Measurements from ENCODE around the gene DHRS13.
"Not testable (repeated sequence)": the region's sequence is repeated elsewhere in the genome, so short reads cannot be mapped to it uniquely, and the experiment has no call there.

The DHRS13 gene

DNA sequence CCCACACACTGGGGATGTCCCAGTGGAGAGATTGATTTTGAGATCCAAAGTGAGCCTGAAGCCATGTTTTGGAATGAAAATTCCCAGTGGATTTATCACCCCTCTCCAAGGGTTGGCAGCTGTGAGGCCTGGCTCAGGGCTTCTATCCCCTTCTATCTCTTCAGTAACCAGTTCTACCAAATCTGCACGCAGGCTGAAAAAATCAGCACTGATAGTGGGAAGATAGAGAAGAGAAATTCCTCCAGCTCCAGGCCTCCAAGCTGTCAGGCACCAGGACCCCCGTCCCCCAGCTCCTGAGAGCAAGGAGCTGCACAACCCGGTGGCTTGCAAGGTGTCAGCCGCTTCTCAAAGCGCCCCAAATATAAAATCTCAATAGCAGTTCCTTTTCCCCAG, 6.4 kb downstream of the DHRS13 start:
- Histone ChIP-seq H3K27me3 (ENCODE audit: control insufficient read depth in 1 of 2, insufficient read depth in 2 of 2, low read length in 2 of 2) (no peaks in the 10 kb centered on the region), H3K4me3 (ENCODE audit: low read depth in 1 of 2, low read length in 2 of 2) (peak overlapping the region; percentile 80 to 87), H3K9me3 (ENCODE audit: control insufficient read depth in 1 of 2, low read length in 2 of 2) (no peaks in the 10 kb centered on the region), H3K36me3 (ENCODE audit: control insufficient read depth in 1 of 2, insufficient read depth in 2 of 2, low read length in 2 of 2) (peaks cover 0 to under 1% of the 10 kb centered on the region in 2 donors), H3K27ac (ENCODE audit: low read depth, low read length) (peak overlapping the region; percentile 81), H3K4me1 (ENCODE audit: control insufficient read depth in 1 of 2, insufficient read depth in 2 of 2, low read length in 2 of 2) (peaks cover 28 to 35% of the 10 kb centered on the region in 2 donors), H3K9ac (ENCODE audit: low read depth in 1 of 2, low read length in 2 of 2) (peak overlapping the region; percentile 67 to 85)

DNA sequence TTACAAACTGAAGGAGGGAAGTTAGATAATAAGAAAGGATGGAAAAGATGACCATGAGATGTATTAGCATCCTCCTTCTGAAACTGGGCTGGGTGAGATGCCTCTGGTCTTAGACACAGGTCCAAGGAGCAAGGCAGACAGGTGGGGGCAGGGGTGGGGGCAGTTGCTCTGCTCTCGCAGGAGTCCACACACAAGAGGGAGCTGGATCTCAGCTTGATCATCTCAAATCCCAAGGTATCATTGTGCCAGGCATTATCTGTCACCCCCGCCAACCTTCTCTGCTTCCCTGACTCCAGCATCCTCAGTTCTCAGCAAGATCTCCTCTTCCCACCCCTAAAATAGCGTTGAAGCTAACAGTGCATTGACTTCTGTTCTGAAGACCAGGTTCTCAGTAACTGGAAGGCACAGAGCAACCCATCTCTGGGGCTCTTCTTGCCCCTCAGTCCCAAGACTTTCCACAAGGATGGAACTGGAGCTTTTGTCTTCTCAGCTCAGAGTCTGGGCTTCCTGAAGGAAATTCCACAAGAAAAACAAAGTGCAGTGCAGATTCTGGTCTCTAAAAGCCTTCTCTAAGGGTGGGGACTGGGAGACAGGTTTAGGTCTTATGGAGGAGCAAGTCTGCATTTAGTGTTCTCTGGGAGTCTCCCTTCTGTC, 7.0 kb downstream of the DHRS13 start:
- Histone ChIP-seq H3K36me3 (ENCODE audit: control insufficient read depth in 1 of 2, insufficient read depth in 2 of 2, low read length in 2 of 2) (peaks cover 0 to 5% of the 10 kb centered on the region in 2 donors), H3K9me3 (ENCODE audit: control insufficient read depth in 1 of 2, low read length in 2 of 2) (no peaks in the 10 kb centered on the region), H3K27me3 (ENCODE audit: control insufficient read depth in 1 of 2, insufficient read depth in 2 of 2, low read length in 2 of 2) (no peaks in the 10 kb centered on the region), H3K9ac (ENCODE audit: low read depth in 1 of 2, low read length in 2 of 2) (peak overlapping the region; percentile 67 to 85), H3K4me3 (ENCODE audit: low read depth in 1 of 2, low read length in 2 of 2) (peak overlapping the region; percentile 80 to 87), H3K27ac (ENCODE audit: low read depth, low read length) (no peak overlapping the region), H3K4me1 (ENCODE audit: control insufficient read depth in 1 of 2, insufficient read depth in 2 of 2, low read length in 2 of 2) (peaks cover 25 to 34% of the 10 kb centered on the region in 2 donors)

DNA sequence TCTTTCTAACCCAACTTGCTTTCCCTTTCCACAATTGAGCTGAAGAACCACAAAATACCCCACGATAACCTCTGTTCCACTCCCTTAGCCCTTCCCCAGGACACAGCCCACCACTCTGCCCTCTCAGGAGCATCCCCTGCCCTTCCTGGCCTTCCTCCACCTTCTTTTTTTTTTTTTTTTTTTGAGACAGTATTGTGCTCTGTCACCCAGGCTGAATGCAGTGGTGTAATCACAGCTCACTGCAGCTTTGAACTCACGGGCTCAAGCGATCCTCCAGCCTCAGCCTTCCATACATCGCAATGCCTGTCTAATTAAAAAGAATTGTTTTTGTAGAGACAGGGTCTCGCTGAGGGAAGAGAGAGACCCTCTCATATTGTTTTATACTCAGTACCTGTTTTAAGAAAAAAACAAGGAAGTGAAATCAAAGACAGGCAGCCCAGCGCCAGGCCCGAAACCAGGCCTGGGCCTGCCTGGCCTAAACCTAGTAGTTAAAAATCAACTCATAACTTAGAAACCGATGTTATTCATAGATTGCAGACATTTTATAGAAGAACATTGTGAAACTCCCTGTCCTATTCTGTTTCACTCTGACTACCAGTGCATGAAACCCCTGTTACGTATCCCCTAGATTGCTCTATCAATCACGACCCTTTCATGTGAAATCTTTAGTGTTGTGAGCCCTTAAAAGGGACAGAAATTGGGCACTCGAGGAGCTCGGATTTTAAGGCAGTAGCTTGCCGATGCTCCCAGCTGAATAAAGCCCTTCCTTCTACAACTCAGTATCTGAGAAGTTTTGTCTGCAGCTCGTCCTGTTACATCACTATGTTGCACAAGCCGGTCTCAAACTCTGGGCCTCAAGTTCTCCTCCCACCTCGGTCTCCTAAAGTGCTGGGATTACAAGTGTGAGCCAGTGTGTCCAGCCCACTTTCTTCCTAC, 9.4 kb downstream of the DHRS13 start:
- not testable (repeated sequence) for H3K4me3 ChIP-seq (ENCODE audit: low read depth in 1 of 2, low read length in 2 of 2); H3K27me3 ChIP-seq (ENCODE audit: control insufficient read depth in 1 of 2, insufficient read depth in 2 of 2, low read length in 2 of 2); H3K36me3 ChIP-seq (ENCODE audit: control insufficient read depth in 1 of 2, insufficient read depth in 2 of 2, low read length in 2 of 2); H3K9me3 ChIP-seq (ENCODE audit: control insufficient read depth in 1 of 2, low read length in 2 of 2); H3K27ac ChIP-seq (ENCODE audit: low read depth, low read length)
- Histone ChIP-seq H3K9ac (ENCODE audit: low read depth in 1 of 2, low read length in 2 of 2) (peak overlapping the region in 1 of 2 donors; percentile 47), H3K4me1 (ENCODE audit: control insufficient read depth in 1 of 2, insufficient read depth in 2 of 2, low read length in 2 of 2) (peaks cover 24 to 33% of the 10 kb centered on the region in 2 donors)

DNA sequence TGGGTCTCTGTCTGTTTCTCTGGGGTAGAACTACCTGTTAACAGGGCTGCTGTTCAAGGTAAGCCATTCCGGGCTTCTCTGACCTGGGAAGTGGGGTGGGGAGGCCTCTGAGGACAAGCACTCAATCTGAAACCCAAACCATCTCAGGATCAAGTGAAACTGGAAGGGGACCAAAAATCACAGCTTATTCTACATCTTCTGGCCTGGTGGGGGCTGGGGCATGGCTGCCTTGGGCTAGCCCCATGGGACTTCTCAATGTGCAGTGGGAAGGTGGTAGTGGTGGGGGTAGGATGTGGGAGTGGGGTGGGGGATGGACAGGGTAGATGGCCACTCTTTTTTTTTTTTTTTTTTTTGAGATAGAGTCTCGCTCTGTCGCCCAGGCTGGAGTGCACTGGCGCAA, 10.9 kb downstream of the DHRS13 start:
- no peak overlapping the region for H3K27ac ChIP-seq (ENCODE audit: low read depth, low read length)
- H3K9me3 ChIP-seq (ENCODE audit: control insufficient read depth in 1 of 2, low read length in 2 of 2) = no peaks in the 10 kb centered on the region
- H3K36me3 ChIP-seq (ENCODE audit: control insufficient read depth in 1 of 2, insufficient read depth in 2 of 2, low read length in 2 of 2) = peaks cover 0 to 12% of the 10 kb centered on the region in 2 donors
- H3K4me3 ChIP-seq (ENCODE audit: low read depth in 1 of 2, low read length in 2 of 2) = no peak overlapping the region
- no peak overlapping the region for H3K9ac ChIP-seq (ENCODE audit: low read depth in 1 of 2, low read length in 2 of 2)
- peaks cover 16 to 24% of the 10 kb centered on the region in 2 donors for H3K4me1 ChIP-seq (ENCODE audit: control insufficient read depth in 1 of 2, insufficient read depth in 2 of 2, low read length in 2 of 2)
- no peaks in the 10 kb centered on the region for H3K27me3 ChIP-seq (ENCODE audit: control insufficient read depth in 1 of 2, insufficient read depth in 2 of 2, low read length in 2 of 2)

DNA sequence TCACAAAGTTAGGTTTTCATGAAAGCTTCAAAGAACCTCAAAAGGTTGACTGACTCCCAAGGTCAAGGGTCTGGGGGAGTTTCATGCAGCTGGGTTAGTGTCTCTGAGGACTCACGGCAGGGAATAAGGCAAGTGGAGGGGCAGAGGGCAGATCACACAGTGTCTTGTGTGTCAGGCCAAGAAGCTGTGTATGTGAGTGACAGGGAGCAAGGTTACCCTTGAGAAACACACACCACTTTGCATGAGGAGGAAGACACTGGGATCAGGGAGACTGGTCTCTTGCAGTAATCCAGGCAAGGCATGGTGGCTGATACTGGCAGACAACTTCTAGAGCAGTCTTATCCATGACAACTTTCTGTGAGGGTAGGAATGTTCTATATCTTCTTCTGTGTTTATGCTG, 11.7 kb downstream of the DHRS13 start:
- H3K9me3 ChIP-seq (ENCODE audit: control insufficient read depth in 1 of 2, low read length in 2 of 2) = no peaks in the 10 kb centered on the region
- no peak overlapping the region for H3K4me3 ChIP-seq (ENCODE audit: low read depth in 1 of 2, low read length in 2 of 2)
- no peak overlapping the region for H3K9ac ChIP-seq (ENCODE audit: low read depth in 1 of 2, low read length in 2 of 2)
- no peak overlapping the region for H3K27ac ChIP-seq (ENCODE audit: low read depth, low read length)
- peaks cover 0 to 12% of the 10 kb centered on the region in 2 donors for H3K36me3 ChIP-seq (ENCODE audit: control insufficient read depth in 1 of 2, insufficient read depth in 2 of 2, low read length in 2 of 2)
- H3K4me1 ChIP-seq (ENCODE audit: control insufficient read depth in 1 of 2, insufficient read depth in 2 of 2, low read length in 2 of 2) = peaks cover 10 to 17% of the 10 kb centered on the region in 2 donors
- H3K27me3 ChIP-seq (ENCODE audit: control insufficient read depth in 1 of 2, insufficient read depth in 2 of 2, low read length in 2 of 2) = no peaks in the 10 kb centered on the region

DNA sequence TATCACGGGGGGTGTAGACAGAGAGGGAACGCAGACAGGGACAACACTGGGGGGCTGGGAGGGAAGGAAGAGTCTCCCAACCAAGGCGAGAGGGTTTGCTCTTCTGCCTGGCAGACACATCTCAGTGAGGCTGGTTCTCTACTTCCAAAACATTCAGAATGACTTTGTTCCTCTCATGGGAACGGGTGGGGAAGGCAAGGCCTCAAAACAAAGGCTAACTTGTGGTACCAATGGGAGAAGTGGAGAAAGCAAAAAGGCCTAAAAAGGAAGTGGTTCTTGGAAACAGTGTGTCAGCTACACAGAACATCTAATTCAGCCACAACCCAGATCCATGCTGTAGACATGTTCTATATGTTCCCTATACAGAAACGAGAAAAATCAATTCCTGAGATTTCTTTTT, 12.9 kb downstream of the DHRS13 start:
- Histone ChIP-seq H3K27ac (ENCODE audit: low read depth, low read length) (no peak overlapping the region), H3K36me3 (ENCODE audit: control insufficient read depth in 1 of 2, insufficient read depth in 2 of 2, low read length in 2 of 2) (peaks cover 0 to 19% of the 10 kb centered on the region in 2 donors), H3K4me1 (ENCODE audit: control insufficient read depth in 1 of 2, insufficient read depth in 2 of 2, low read length in 2 of 2) (peaks cover 4 to 12% of the 10 kb centered on the region in 2 donors)

DNA sequence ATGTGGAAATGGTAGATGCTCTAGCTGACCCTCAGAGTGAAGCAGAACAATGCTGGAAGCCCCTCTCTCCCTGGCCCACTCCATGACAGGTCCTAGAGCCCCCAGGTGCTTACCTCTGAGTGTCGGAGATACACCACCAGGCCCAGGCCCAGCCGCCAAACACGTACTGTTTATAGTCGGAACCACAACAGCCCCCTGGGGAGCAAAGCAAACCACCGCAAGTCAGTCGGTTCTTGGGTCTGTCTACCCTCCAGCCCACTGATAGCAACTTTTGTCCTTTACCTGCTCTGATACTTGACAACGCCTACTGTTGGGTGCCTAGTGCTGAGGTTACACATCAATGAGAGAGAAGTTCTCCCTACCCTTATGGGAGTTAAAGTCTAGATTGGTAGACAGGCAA, 14.0 kb downstream of the DHRS13 start:
- Histone ChIP-seq H3K27me3 (ENCODE audit: control insufficient read depth in 1 of 2, insufficient read depth in 2 of 2, low read length in 2 of 2) (no peaks in the 10 kb centered on the region), H3K27ac (ENCODE audit: low read depth, low read length) (no peak overlapping the region), H3K4me3 (ENCODE audit: low read depth in 1 of 2, low read length in 2 of 2) (no peak overlapping the region), H3K4me1 (ENCODE audit: control insufficient read depth in 1 of 2, insufficient read depth in 2 of 2, low read length in 2 of 2) (peaks cover 4 to 12% of the 10 kb centered on the region in 2 donors), H3K9me3 (ENCODE audit: control insufficient read depth in 1 of 2, low read length in 2 of 2) (no peaks in the 10 kb centered on the region), H3K36me3 (ENCODE audit: control insufficient read depth in 1 of 2, insufficient read depth in 2 of 2, low read length in 2 of 2) (peaks cover 0 to 30% of the 10 kb centered on the region in 2 donors), H3K9ac (ENCODE audit: low read depth in 1 of 2, low read length in 2 of 2) (no peak overlapping the region)

More for the DNA sequence above, 12.9 kb downstream of the DHRS13 start:
- H3K9me3 ChIP-seq (ENCODE audit: control insufficient read depth in 1 of 2, low read length in 2 of 2) = no peaks in the 10 kb centered on the region
- no peak overlapping the region for H3K4me3 ChIP-seq (ENCODE audit: low read depth in 1 of 2, low read length in 2 of 2)
- no peak overlapping the region for H3K9ac ChIP-seq (ENCODE audit: low read depth in 1 of 2, low read length in 2 of 2)
- no peaks in the 10 kb centered on the region for H3K27me3 ChIP-seq (ENCODE audit: control insufficient read depth in 1 of 2, insufficient read depth in 2 of 2, low read length in 2 of 2)

DNA sequence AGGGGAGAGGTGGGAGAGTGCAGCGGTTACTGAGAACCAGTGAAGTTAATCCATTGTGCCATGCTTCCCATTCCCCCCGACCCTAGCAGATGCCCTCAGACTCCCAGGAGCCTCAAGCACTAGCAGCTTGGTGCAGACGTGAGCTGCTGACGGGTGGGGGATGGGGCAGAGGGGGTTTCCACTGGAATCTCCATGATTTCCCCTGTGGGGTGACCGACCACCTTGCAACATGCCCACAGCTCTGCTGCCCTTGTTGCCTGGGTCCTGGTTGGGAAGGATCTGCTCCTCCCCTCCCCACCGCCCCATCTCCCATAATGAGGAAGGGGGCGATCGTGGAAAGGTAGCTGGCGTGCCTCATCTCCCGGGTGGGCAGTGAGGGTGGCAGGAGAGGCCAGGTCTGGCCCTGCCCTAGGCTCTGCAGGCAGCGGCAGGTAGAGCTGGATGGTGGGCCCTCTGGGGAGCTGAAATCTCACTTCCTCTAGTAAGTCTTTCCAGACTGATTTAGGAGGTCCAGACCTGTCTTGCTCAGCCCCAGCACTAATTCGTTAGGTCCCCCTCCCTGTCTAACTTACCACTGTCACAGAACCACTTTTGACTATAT, 14.9 kb downstream of the DHRS13 start:
- Histone ChIP-seq H3K4me3 (ENCODE audit: low read depth in 1 of 2, low read length in 2 of 2) (no peak overlapping the region), H3K27ac (ENCODE audit: low read depth, low read length) (no peak overlapping the region), H3K27me3 (ENCODE audit: control insufficient read depth in 1 of 2, insufficient read depth in 2 of 2, low read length in 2 of 2) (no peaks in the 10 kb centered on the region), H3K36me3 (ENCODE audit: control insufficient read depth in 1 of 2, insufficient read depth in 2 of 2, low read length in 2 of 2) (peaks cover 0 to 39% of the 10 kb centered on the region in 2 donors), H3K9me3 (ENCODE audit: control insufficient read depth in 1 of 2, low read length in 2 of 2) (no peaks in the 10 kb centered on the region), H3K4me1 (ENCODE audit: control insufficient read depth in 1 of 2, insufficient read depth in 2 of 2, low read length in 2 of 2) (peaks cover 1 to 7% of the 10 kb centered on the region in 2 donors), H3K9ac (ENCODE audit: low read depth in 1 of 2, low read length in 2 of 2) (no peak overlapping the region)

DNA sequence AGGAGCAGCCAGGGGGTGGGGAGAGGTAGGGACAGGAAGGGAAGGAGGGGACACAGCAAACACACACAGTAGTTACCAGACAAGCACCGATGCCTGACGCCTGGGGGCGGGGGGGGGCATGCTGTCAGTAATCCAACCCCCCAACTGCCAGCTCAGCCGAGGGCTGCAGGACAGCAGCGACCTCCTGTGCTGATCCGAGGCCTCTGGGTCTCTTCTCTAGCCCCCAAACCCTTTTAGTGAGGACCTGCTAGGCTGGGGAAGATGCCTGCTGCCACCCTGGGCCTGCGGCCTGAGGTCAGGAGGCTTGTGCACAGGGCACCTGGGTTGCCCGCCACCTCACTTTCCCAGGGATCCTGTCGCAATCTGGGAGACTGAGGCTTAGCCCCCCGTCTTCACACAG, 16.9 kb downstream of the DHRS13 start:
- Histone ChIP-seq H3K9ac (ENCODE audit: low read depth in 1 of 2, low read length in 2 of 2) (no peak overlapping the region), H3K27ac (ENCODE audit: low read depth, low read length) (no peak overlapping the region), H3K36me3 (ENCODE audit: control insufficient read depth in 1 of 2, insufficient read depth in 2 of 2, low read length in 2 of 2) (peaks cover 17 to 54% of the 10 kb centered on the region in 2 donors)

DNA sequence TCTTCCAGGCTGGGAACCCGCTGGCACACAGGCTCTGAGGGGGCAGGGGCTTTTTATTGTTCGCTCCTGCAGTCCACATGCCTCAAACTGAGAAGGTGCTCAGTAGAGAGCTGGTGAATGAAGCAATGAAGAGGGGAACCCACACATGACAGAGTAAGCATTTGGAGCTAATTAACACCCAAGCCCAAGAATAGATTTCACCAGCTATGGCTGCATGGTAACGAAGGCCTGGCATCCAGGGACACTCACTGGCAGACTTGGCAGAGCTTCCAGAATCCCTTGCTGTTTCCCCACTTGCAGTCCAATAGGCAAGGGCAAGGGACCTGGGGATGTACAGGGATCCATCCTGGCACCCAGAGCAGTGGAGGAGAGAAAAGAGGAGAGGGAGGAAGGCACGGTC, 17.5 kb downstream of the DHRS13 start:
- no peak overlapping the region for H3K4me3 ChIP-seq (ENCODE audit: low read depth in 1 of 2, low read length in 2 of 2)
- H3K36me3 ChIP-seq (ENCODE audit: control insufficient read depth in 1 of 2, insufficient read depth in 2 of 2, low read length in 2 of 2) = peaks cover 23 to 60% of the 10 kb centered on the region in 2 donors
- H3K9ac ChIP-seq (ENCODE audit: low read depth in 1 of 2, low read length in 2 of 2) = no peak overlapping the region
- H3K27ac ChIP-seq (ENCODE audit: low read depth, low read length) = no peak overlapping the region
- H3K9me3 ChIP-seq (ENCODE audit: control insufficient read depth in 1 of 2, low read length in 2 of 2) = no peaks in the 10 kb centered on the region
- peaks cover 0 to 3% of the 10 kb centered on the region in 2 donors for H3K4me1 ChIP-seq (ENCODE audit: control insufficient read depth in 1 of 2, insufficient read depth in 2 of 2, low read length in 2 of 2)
- no peaks in the 10 kb centered on the region for H3K27me3 ChIP-seq (ENCODE audit: control insufficient read depth in 1 of 2, insufficient read depth in 2 of 2, low read length in 2 of 2)

More for the DNA sequence above, 16.9 kb downstream of the DHRS13 start:
- Histone ChIP-seq H3K9me3 (ENCODE audit: control insufficient read depth in 1 of 2, low read length in 2 of 2) (no peaks in the 10 kb centered on the region), H3K4me3 (ENCODE audit: low read depth in 1 of 2, low read length in 2 of 2) (no peak overlapping the region), H3K27me3 (ENCODE audit: control insufficient read depth in 1 of 2, insufficient read depth in 2 of 2, low read length in 2 of 2) (no peaks in the 10 kb centered on the region), H3K4me1 (ENCODE audit: control insufficient read depth in 1 of 2, insufficient read depth in 2 of 2, low read length in 2 of 2) (peaks cover 0 to 3% of the 10 kb centered on the region in 2 donors)
